HG03469 (cell line): ENCODE data around the gene IKBKG.
"Not testable (repeated sequence)": the region's sequence is repeated elsewhere in the genome, so short reads cannot be mapped to it uniquely, and the experiment has no call there.

Experiments
- ATAC-seq: cut with Tn5 transposase; IDR thresholded peaks from one replicate; pipeline ENCODE4 v1.9.1; 2021; ENCODE audit warnings: mild to moderate bottlenecking, moderate library complexity, moderate number of reproducible peaks; ENCODE audit not compliant: unreplicated experiment

The IKBKG gene

GRCh38 chrX:154547245-154548027 is at the start of gene IKBKG:
IKBKG (plus strand) TSS chrX:154547620; CDS start chrX:154552003, 4,383 bp downstream.
- peak; percentile 59 for ATAC-seq

GRCh38 chrX:154501423-154501822 is 46.0 kb upstream of the IKBKG start:
- ATAC-seq: not testable (repeated sequence)

GRCh38 chrX:154502098-154502497 is 45.3 kb upstream of the IKBKG start:
- no peak for ATAC-seq

GRCh38 chrX:154502989-154503388 is 44.4 kb upstream of the IKBKG start:
- ATAC-seq: no peak

GRCh38 chrX:154505734-154506133 is 41.7 kb upstream of the IKBKG start:
- no peak for ATAC-seq

- no peak for ATAC-seq
Observed at GRCh38 chrX:154506483-154507332, 40.7 kb upstream of the IKBKG start.

GRCh38 chrX:154507673-154508383 is 39.6 kb upstream of the IKBKG start:
- no peak for ATAC-seq

GRCh38 chrX:154508384-154508745 is 39.1 kb upstream of the IKBKG start:
- no peak for ATAC-seq

GRCh38 chrX:154509455-154509854 is 38.0 kb upstream of the IKBKG start:
- ATAC-seq: no peak

GRCh38 chrX:154511761-154512160 is 35.7 kb upstream of the IKBKG start:
- ATAC-seq: no peak

GRCh38 chrX:154512879-154513553 is 34.4 kb upstream of the IKBKG start:
- ATAC-seq: no peak

- ATAC-seq: no peak
Observed at GRCh38 chrX:154513716-154514115, 33.7 kb upstream of the IKBKG start.

GRCh38 chrX:154515090-154515965 is 32.1 kb upstream of the IKBKG start:
- no peak for ATAC-seq

- peak; percentile 72 for ATAC-seq
Observed at GRCh38 chrX:154515966-154516655, 31.3 kb upstream of the IKBKG start, which contains the start of gene FAM3A. FAM3A (minus strand) TSS chrX:154516232; CDS start chrX:154515772, 460 bp downstream.

GRCh38 chrX:154516656-154517100 is 30.7 kb upstream of the IKBKG start:
- ATAC-seq: peak; percentile 19

- no peak for ATAC-seq
Observed at GRCh38 chrX:154517101-154517781, 30.2 kb upstream of the IKBKG start.

GRCh38 chrX:154519389-154519788 is 28.0 kb upstream of the IKBKG start:
- ATAC-seq: no peak
